Adrenal gland (tissue), 5 donors: ENCODE data around the gene NUP50.

Experiments
- POLR2A ChIP-seq, 2 donors: fragments of 450-650 bp; IDR thresholded peaks; one replicate each; pipeline ENCODE4 v1.6.1; 2017; ENCODE audit warnings: antibody characterized with exemption in 2 of 2, mild to moderate bottlenecking in 2 of 2, moderate library complexity in 1 of 2
- TF ChIP-seq, protein P1 (sequence below), 6 experiments: fragments of 450-650 bp in 4 of 6; fragments of 200-600 bp in 2 of 6; sonication (generic) in 1 of 6; IDR thresholded peaks; 1 replicate in 5 of 6; 2 replicates in 1 of 6; pipeline versions ENCODE4 v1.5.1 to v1.8.0; 2016 to 2021; ENCODE audit warnings: antibody characterized with exemption in 6 of 6, mild to moderate bottlenecking in 2 of 6, moderate library complexity in 1 of 6
- donor health status: DM: no; HTN: no; CAD: no.

DNA sequence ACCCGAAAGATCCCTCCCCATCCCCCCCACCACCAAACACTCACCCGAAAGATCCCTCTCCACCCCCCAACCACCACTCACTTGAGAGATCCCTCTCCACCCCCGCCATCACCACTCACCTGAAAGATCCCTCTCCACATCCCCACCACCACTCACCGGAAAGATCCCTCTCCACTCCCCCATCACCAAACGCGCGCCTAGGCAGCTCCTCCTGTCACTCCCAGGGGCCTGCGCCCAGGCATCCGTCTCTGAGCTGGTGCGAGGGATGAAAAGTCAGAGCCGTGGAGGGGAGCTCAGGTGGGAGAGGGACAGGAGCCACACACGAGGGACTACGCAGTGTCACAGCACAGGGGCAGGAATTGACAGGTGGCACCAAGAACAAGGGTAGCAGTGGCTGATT is 65.5 kb downstream of the NUP50 start:
- TF ChIP-seq POLR2A (IDR thresholded peaks at IDR 0.05): no peak
- TF ChIP-seq, protein P1, sequence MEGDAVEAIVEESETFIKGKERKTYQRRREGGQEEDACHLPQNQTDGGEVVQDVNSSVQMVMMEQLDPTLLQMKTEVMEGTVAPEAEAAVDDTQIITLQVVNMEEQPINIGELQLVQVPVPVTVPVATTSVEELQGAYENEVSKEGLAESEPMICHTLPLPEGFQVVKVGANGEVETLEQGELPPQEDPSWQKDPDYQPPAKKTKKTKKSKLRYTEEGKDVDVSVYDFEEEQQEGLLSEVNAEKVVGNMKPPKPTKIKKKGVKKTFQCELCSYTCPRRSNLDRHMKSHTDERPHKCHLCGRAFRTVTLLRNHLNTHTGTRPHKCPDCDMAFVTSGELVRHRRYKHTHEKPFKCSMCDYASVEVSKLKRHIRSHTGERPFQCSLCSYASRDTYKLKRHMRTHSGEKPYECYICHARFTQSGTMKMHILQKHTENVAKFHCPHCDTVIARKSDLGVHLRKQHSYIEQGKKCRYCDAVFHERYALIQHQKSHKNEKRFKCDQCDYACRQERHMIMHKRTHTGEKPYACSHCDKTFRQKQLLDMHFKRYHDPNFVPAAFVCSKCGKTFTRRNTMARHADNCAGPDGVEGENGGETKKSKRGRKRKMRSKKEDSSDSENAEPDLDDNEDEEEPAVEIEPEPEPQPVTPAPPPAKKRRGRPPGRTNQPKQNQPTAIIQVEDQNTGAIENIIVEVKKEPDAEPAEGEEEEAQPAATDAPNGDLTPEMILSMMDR (IDR thresholded peaks at IDR 0.05): no peak
